Omental fat pad (tissue), 4 donors: Measurements from ENCODE around the gene TBL3. TPM values are rescaled to one million over a fixed set of nuclear protein-coding genes. Genes with fewer than 3 reads are reported as not detected.

Experiments
- ATAC-seq: fragments of 150-250 bp; one replicate; pipeline ENCODE4 v1.9.1; 2016; ENCODE audit warnings: mild to moderate bottlenecking, moderate library complexity; ENCODE audit not compliant: low FRiP score
- DNase-seq: peaks from one replicate; pipeline ENCODE4 v3.0.0-alpha.2; 2019; ENCODE audit warnings: low spot score
- CTCF ChIP-seq, 3 donors: fragments of 450-650 bp; IDR thresholded peaks; one replicate each; pipeline ENCODE4 v1.5.1; 2016 to 2017; ENCODE audit warnings: antibody characterized with exemption in 3 of 3, mild to moderate bottlenecking in 3 of 3, moderate library complexity in 2 of 3
- total RNA-seq, 4 donors: library from RNA; depleted of rRNA; stranded (reverse); fragments of >200 nt; gene quantifications; one replicate each; pipeline ENCODE4 v1.1.0, GENCODE V29; 2016

The TBL3 gene
- total RNA-seq, 4 donors from 2014 or later: 32.2 to 44.3 (median 34.3) TPM

- no peak for TF ChIP-seq CTCF (IDR thresholded peaks at IDR 0.05)
- ATAC-seq (no peak), DNase-seq (no peak)
Observed at GRCh38 chr16:2016407-2016922, 44.6 kb downstream of the TBL3 start.

- DNase-seq: no peak
- ATAC-seq: no peak
- TF ChIP-seq CTCF (IDR thresholded peaks at IDR 0.05): no peak
Observed at GRCh38 chr16:2019518-2019920, 47.7 kb downstream of the TBL3 start, which contains the start of gene NPW. NPW (plus strand) TSS chr16:2019785.

GRCh38 chr16:2019921-2020831 lies 48.3 kb downstream of the TBL3 start:
- TF ChIP-seq CTCF (IDR thresholded peaks at IDR 0.05): no peak
- ATAC-seq (no peak), DNase-seq (no peak)

GRCh38 chr16:2022723-2023091 lies 50.9 kb downstream of the TBL3 start:
- peak; percentile 25 for ATAC-seq
- no peak for DNase-seq
- no peak for TF ChIP-seq CTCF (IDR thresholded peaks at IDR 0.05)

GRCh38 chr16:2023092-2024031 lies 51.5 kb downstream of the TBL3 start:
- peak; percentile 92 for DNase-seq
- TF ChIP-seq CTCF (IDR thresholded peaks at IDR 0.05): peak in 2 of 3 donors; percentile 80 to 92
- ATAC-seq: peak; percentile 90

- no peak for ATAC-seq
- TF ChIP-seq CTCF (IDR thresholded peaks at IDR 0.05): no peak
- no peak for DNase-seq
Observed at GRCh38 chr16:2024032-2024420, 52.2 kb downstream of the TBL3 start.
